OCI-LY7 (cell line): ENCODE measurements around the gene ADAMTS2.

ENCODE experiments used
- CTCF ChIP-seq: fragments of 200-600 bp; sonication (generic); conservative IDR thresholded peaks from 2 replicates; pipeline ENCODE4 v1.5.1; 2014; ENCODE audit warnings: mild to moderate bottlenecking, antibody characterized with exemption, low read length, moderate library complexity, mixed read lengths
- EZH2phosphoT487 ChIP-seq: fragments of 200-600 bp; sonication (generic); IDR thresholded peaks from 2 replicates; pipeline ENCODE4 v1.6.1; 2018; ENCODE audit warnings: low read depth, borderline replicate concordance, mild to moderate bottlenecking, mixed run types, antibody characterized with exemption, low read length, moderate library complexity, mixed read lengths

- TF ChIP-seq CTCF, result no peak
- TF ChIP-seq EZH2phosphoT487, result no peak
Observed at GRCh38 chr5:179118756-179119414, 226.4 kb downstream of the ADAMTS2 start.
